ENCODE results near the gene KIF15.
A peak's percentile ranks its signal among the peaks of the same experiment; 100 is the strongest.
"Not testable (repeated sequence)": the region's sequence is repeated elsewhere in the genome, so short reads cannot be mapped to it uniquely, and the experiment has no call there.

KIF15 gene

GRCh38 chr3:44833394-44833793 lies 71.8 kb downstream of the KIF15 start:
- Histone ChIP-seq H3K4me3 (no peak overlapping the region), H3K4me2 (no peak overlapping the region), H3K9ac (no peak overlapping the region), H4K20me1 (no peaks in the 10 kb centered on the region), H3K4me1 (no peaks in the 10 kb centered on the region), H3K27me3 (no peaks in the 10 kb centered on the region), H3K9me3 (replicated peaks in 1 of 11) (peaks cover 31 to 48% (median 38%) of the 10 kb centered on the region in 11 experiments), H3K27ac (no peak overlapping the region), H3K36me3 (peaks cover 49 to 95% (median 92%) of the 10 kb centered on the region in 11 experiments)
- TF ChIP-seq Cebpa-rat (IDR thresholded peaks at IDR 0.05), result no peak

- peak overlapping the region in 3 of 10 experiments; percentile 0 to 13 (median 13); a peak in 2 of 20 replicates for H3K4me3 ChIP-seq
- H4K20me1 ChIP-seq, result no peaks in the 10 kb centered on the region
- no peak overlapping the region for H3K27ac ChIP-seq
- no peak overlapping the region for H3K4me2 ChIP-seq
- H3K27me3 ChIP-seq, result no peaks in the 10 kb centered on the region
- peaks cover 31 to 51% (median 39%) of the 10 kb centered on the region in 11 experiments for H3K9me3 ChIP-seq (replicated peaks in 1 of 11)
- no peaks in the 10 kb centered on the region for H3K4me1 ChIP-seq
- TF ChIP-seq Cebpa-rat (IDR thresholded peaks at IDR 0.05), result no peak
- peaks cover 53 to 100% (median 99%) of the 10 kb centered on the region in 11 experiments for H3K36me3 ChIP-seq
- H3K9ac ChIP-seq, result no peak overlapping the region
Observed at GRCh38 chr3:44835684-44836083, 74.1 kb downstream of the KIF15 start.

- Histone ChIP-seq H3K4me2 (no peak overlapping the region), H3K27me3 (no peaks in the 10 kb centered on the region), H3K4me3 (no peak overlapping the region), H3K36me3 (peaks cover 48 to 100% (median 98%) of the 10 kb centered on the region in 11 experiments), H4K20me1 (no peaks in the 10 kb centered on the region), H3K27ac (no peak overlapping the region), H3K9ac (no peak overlapping the region), H3K9me3 (replicated peaks in 1 of 11) (peaks cover 0 to 12% (median 9%) of the 10 kb centered on the region in 11 experiments; a peak in 15 of 22 replicates), H3K4me1 (no peaks in the 10 kb centered on the region)
- TF ChIP-seq Cebpa-rat (IDR thresholded peaks at IDR 0.05), result no peak
Observed at GRCh38 chr3:44842376-44842775, 80.8 kb downstream of the KIF15 start.

GRCh38 chr3:44845528-44846520 lies 84.2 kb downstream of the KIF15 start:
- Histone ChIP-seq H4K20me1 (no peaks in the 10 kb centered on the region), H3K9me3 (replicated peaks in 1 of 11) (no peaks in the 10 kb centered on the region), H3K9ac (no peak overlapping the region), H3K36me3 (peaks cover 38 to 97% (median 90%) of the 10 kb centered on the region in 11 experiments), H3K4me2 (no peak overlapping the region), H3K4me3 (no peak overlapping the region), H3K4me1 (no peaks in the 10 kb centered on the region), H3K27ac (no peak overlapping the region), H3K27me3 (no peaks in the 10 kb centered on the region)
- TF ChIP-seq Cebpa-rat (IDR thresholded peaks at IDR 0.05), result no peak

GRCh38 chr3:44848634-44849033 lies 87.0 kb downstream of the KIF15 start:
- H3K36me3 ChIP-seq, result peaks cover 49 to 97% (median 90%) of the 10 kb centered on the region in 11 experiments
- H3K27me3 ChIP-seq, result no peaks in the 10 kb centered on the region
- no peaks in the 10 kb centered on the region for H3K4me1 ChIP-seq
- no peak overlapping the region for H3K27ac ChIP-seq
- H3K9ac ChIP-seq, result no peak overlapping the region
- no peaks in the 10 kb centered on the region for H4K20me1 ChIP-seq
- TF ChIP-seq Cebpa-rat (IDR thresholded peaks at IDR 0.05), result no peak
- no peak overlapping the region for H3K4me3 ChIP-seq
- H3K4me2 ChIP-seq, result no peak overlapping the region
- H3K9me3 ChIP-seq (replicated peaks in 1 of 11), result peaks cover 3 to 14% (median 12%) of the 10 kb centered on the region in 11 experiments; a peak in 19 of 22 replicates

- H3K9ac ChIP-seq, result not testable (repeated sequence)
Observed at GRCh38 chr3:44856663-44857062, 95.1 kb downstream of the KIF15 start.

GRCh38 chr3:44860117-44860516 lies 98.5 kb downstream of the KIF15 start:
- no peak overlapping the region for H3K9ac ChIP-seq
- no peak overlapping the region for H3K4me3 ChIP-seq
- no peak overlapping the region for H3K4me2 ChIP-seq
- no peaks in the 10 kb centered on the region for H4K20me1 ChIP-seq
- no peak overlapping the region for H3K27ac ChIP-seq
- TF ChIP-seq Cebpa-rat (IDR thresholded peaks at IDR 0.05), result no peak
- peaks cover 8 to 35% (median 25%) of the 10 kb centered on the region in 11 experiments; a peak in 21 of 22 replicates for H3K36me3 ChIP-seq
- no peaks in the 10 kb centered on the region for H3K27me3 ChIP-seq
- peaks cover 8 to 19% (median 12%) of the 10 kb centered on the region in 10 experiments for H3K4me1 ChIP-seq
- H3K9me3 ChIP-seq (replicated peaks in 1 of 11), result peaks cover 19 to 29% (median 24%) of the 10 kb centered on the region in 11 experiments

More at GRCh38 chr3:44856663-44857062, 95.1 kb downstream of the KIF15 start:
- not testable (repeated sequence) for H3K27ac ChIP-seq, H3K4me2 ChIP-seq, H3K4me1 ChIP-seq, H4K20me1 ChIP-seq, H3K4me3 ChIP-seq, H3K27me3 ChIP-seq
- peaks cover 28 to 52% (median 49%) of the 10 kb centered on the region in 11 experiments for H3K9me3 ChIP-seq (replicated peaks in 1 of 11)
- peaks cover 29 to 64% (median 57%) of the 10 kb centered on the region in 11 experiments for H3K36me3 ChIP-seq

- H3K9ac ChIP-seq, result peak within 1 kb of the TSS; percentile 76 to 92 (median 87)
- H3K4me1 ChIP-seq, result peaks cover 8 to 23% (median 12%) of the 10 kb centered on the region in 10 experiments
- peak within 1 kb of the TSS; percentile 60 to 79 (median 68) for H3K4me3 ChIP-seq
- no peaks in the 10 kb centered on the region for H4K20me1 ChIP-seq
- peaks cover 4 to 14% (median 9%) of the 10 kb centered on the region in 11 experiments; a peak in 21 of 22 replicates for H3K9me3 ChIP-seq (replicated peaks in 1 of 11)
- TF ChIP-seq Cebpa-rat (IDR thresholded peaks at IDR 0.05), result no peak
- H3K27ac ChIP-seq, result peak within 1 kb of the TSS; percentile 73 to 93 (median 87)
- H3K4me2 ChIP-seq, result peak within 1 kb of the TSS; percentile 80 to 99 (median 92)
- H3K27me3 ChIP-seq, result no peaks in the 10 kb centered on the region
- peaks cover 7 to 30% (median 14%) of the 10 kb centered on the region in 11 experiments; a peak in 20 of 22 replicates for H3K36me3 ChIP-seq
Observed at GRCh38 chr3:44861412-44862225, 100.0 kb downstream of the KIF15 start, which contains the start of gene TMEM42. TSS of gene TMEM42 (plus strand) at chr3:44861912. CDS start at chr3:44861925, 13 bp downstream.
